Neural cell (in vitro differentiated cells): ENCODE results near the gene APLNR. TPM values are rescaled to one million over a fixed set of nuclear protein-coding genes. Genes with fewer than 3 reads are reported as not detected.

Experiments
- H2AFZ ChIP-seq: fragments of 200-600, 300-800 bp; sonication (generic), shearing (Covaris generic); 2 replicates; pipeline ENCODE4 v1.6.0; 2014; ENCODE audit warnings: low read depth, mild to moderate bottlenecking, antibody characterized with exemption, low read length, moderate library complexity
- H3F3A ChIP-seq: fragments of 200-600 bp; shearing (Covaris generic); 2 replicates; pipeline ENCODE4 v1.6.1; 2016; ENCODE audit warnings: mild to moderate bottlenecking, moderate library complexity, mixed read lengths, antibody characterized with exemption, low read length; ENCODE audit not compliant: insufficient read depth, poor library complexity, severe bottlenecking
- H3K27ac ChIP-seq: fragments of 200-600, 300-800 bp; sonication (generic), shearing (Covaris generic); 2 replicates; pipeline ENCODE4 v1.5.1; 2014; ENCODE audit warnings: mild to moderate bottlenecking, low read length, moderate library complexity
- H3K27me3 ChIP-seq: fragments of 300-800, 200-600 bp; sonication (generic), shearing (Covaris generic); 2 replicates; pipeline ENCODE4 v1.6.0; 2014; ENCODE audit warnings: mild to moderate bottlenecking, low read depth, low read length, moderate library complexity; ENCODE audit not compliant: insufficient read depth
- H3K36me3 ChIP-seq: fragments of 300-800, 200-600 bp; sonication (generic), shearing (Covaris generic); 2 replicates; pipeline ENCODE4 v1.5.1; 2014; ENCODE audit warnings: mild to moderate bottlenecking, antibody characterized with exemption, low read length, moderate library complexity; ENCODE audit not compliant: insufficient read depth
- H3K4me2 ChIP-seq: fragments of 300-800, 200-600 bp; sonication (generic), shearing (Covaris generic); 2 replicates; pipeline ENCODE4 v1.6.0; 2014; ENCODE audit warnings: mild to moderate bottlenecking, low read length
- H3K4me3 ChIP-seq: fragments of 300-800, 200-600 bp; sonication (generic), shearing (Covaris generic); 2 replicates; pipeline ENCODE4 v1.5.1; 2014; ENCODE audit warnings: mild to moderate bottlenecking, low read length, moderate library complexity
- H3K79me2 ChIP-seq: fragments of 200-600 bp; shearing (Covaris generic); replicated peaks from 2 replicates; pipeline ENCODE4 v1.6.0; 2014; ENCODE audit warnings: mild to moderate bottlenecking, low read length, moderate library complexity; ENCODE audit not compliant: insufficient read depth
- H3K9ac ChIP-seq: fragments of 300-800, 200-600 bp; sonication (generic), shearing (Covaris generic); 2 replicates; pipeline ENCODE4 v1.6.1; 2016; ENCODE audit warnings: mild to moderate bottlenecking, low read length, mixed read lengths
- H3K9me2 ChIP-seq: fragments of 200-600 bp; shearing (Covaris generic); 2 replicates; pipeline ENCODE4 v1.6.1; 2016; ENCODE audit warnings: mild to moderate bottlenecking, low read length, mixed read lengths; ENCODE audit not compliant: insufficient read depth
- H3K9me3 ChIP-seq: fragments of 200-600, 300-800 bp; sonication (generic), shearing (Covaris generic); 2 replicates; pipeline ENCODE4 v1.6.1; 2016; ENCODE audit warnings: mild to moderate bottlenecking, mixed run types, low read length, moderate library complexity, mixed read lengths
- H4K20me1 ChIP-seq: fragments of 200-600 bp; shearing (Covaris generic); 2 replicates; pipeline ENCODE4 v1.6.1; 2016; ENCODE audit warnings: mild to moderate bottlenecking, mixed run types; ENCODE audit not compliant: insufficient read depth
- EP300 ChIP-seq: fragments of 450-650 bp; conservative IDR thresholded peaks from 2 replicates; pipeline ENCODE4 v1.6.1; 2014; ENCODE audit warnings: antibody characterized with exemption, mild to moderate bottlenecking, moderate library complexity; ENCODE audit not compliant: poor library complexity, severe bottlenecking
- EZH2 ChIP-seq: fragments of 200-600, 300-800 bp; shearing (Covaris generic), sonication (generic); IDR thresholded peaks from 2 replicates; pipeline ENCODE4 v1.6.1; 2014; ENCODE audit warnings: antibody characterized with exemption, low read length, borderline replicate concordance, mild to moderate bottlenecking; ENCODE audit not compliant: insufficient read depth, poor library complexity, severe bottlenecking
- MXI1 ChIP-seq: fragments of 450-650 bp; conservative IDR thresholded peaks from 2 replicates; pipeline ENCODE4 v1.6.1; 2014; ENCODE audit warnings: antibody characterized with exemption, mild to moderate bottlenecking; ENCODE audit not compliant: poor library complexity, severe bottlenecking
- POLR2AphosphoS5 ChIP-seq: IDR thresholded peaks from 2 replicates; pipeline ENCODE4 v1.6.1; 2012
- RAD21 ChIP-seq: fragments of 450-650 bp; conservative IDR thresholded peaks from 2 replicates; pipeline ENCODE4 v1.6.1; 2014; ENCODE audit warnings: antibody characterized with exemption, mild to moderate bottlenecking, moderate library complexity
- REST ChIP-seq: IDR thresholded peaks from 2 replicates; pipeline ENCODE4 v1.6.1; 2012; ENCODE audit warnings: borderline replicate concordance
- SMC3 ChIP-seq: fragments of 450-650 bp; conservative IDR thresholded peaks from 2 replicates; pipeline ENCODE4 v1.6.1; 2014; ENCODE audit warnings: antibody characterized with exemption, mild to moderate bottlenecking, moderate library complexity; ENCODE audit not compliant: poor library complexity
- TAF1 ChIP-seq: IDR thresholded peaks from 2 replicates; pipeline ENCODE4 v1.6.1; 2012; ENCODE audit warnings: low read depth
- polyA plus RNA-seq: library from polyadenylated mRNA; depleted of rRNA; stranded (reverse); fragments of >200 nt; gene quantifications from 2 replicates; pipeline ENCODE4 v1.2.3, GENCODE V29; 2014
- TF ChIP-seq, protein P1 (sequence below): fragments of 450-650 bp; IDR thresholded peaks from 2 replicates; pipeline ENCODE4 v1.5.1; 2014; ENCODE audit warnings: antibody characterized with exemption, mild to moderate bottlenecking, moderate library complexity; ENCODE audit not compliant: poor library complexity, severe bottlenecking

The APLNR gene
- polyA plus RNA-seq, 1 donor from 2014 or later: not detected

DNA sequence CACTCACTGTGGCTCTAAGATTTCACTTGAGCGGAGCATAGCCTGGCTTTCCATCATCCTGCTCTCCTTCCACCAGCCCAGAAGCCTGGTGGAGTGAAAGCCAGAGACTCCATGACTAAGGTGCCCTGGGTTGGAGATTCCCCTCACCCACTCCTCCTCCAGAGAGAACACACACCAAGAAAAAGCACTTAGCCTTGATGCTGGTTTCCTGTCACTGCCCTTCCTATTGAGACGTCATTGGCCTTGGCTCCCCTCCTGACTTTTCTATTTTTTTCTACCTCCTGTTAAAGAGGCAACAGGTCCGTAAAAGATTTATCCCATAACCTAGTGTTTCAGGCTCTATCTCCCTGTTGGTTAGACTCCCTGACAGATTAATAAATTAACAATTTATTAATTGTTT is 38.5 kb upstream of the APLNR start:
- Histone ChIP-seq H3F3A (no peaks in the 10 kb centered on the region), H2AFZ (no peak overlapping the region), H3K9me3 (no peaks in the 10 kb centered on the region), H3K36me3 (no peaks in the 10 kb centered on the region), H3K4me2 (no peak overlapping the region), H3K27ac (no peak overlapping the region), H3K9ac (no peak overlapping the region), H3K4me3 (no peak overlapping the region), H3K9me2 (no peaks in the 10 kb centered on the region), H4K20me1 (no peaks in the 10 kb centered on the region), H3K27me3 (no peaks in the 10 kb centered on the region), H3K79me2 (no peaks in the 10 kb centered on the region)
- TF ChIP-seq TAF1 (no peak), EZH2 (no peak), SMC3 (no peak), EP300 (no peak), MXI1 (no peak), RAD21 (no peak), REST (no peak), POLR2AphosphoS5 (no peak)
- TF ChIP-seq, protein P1, sequence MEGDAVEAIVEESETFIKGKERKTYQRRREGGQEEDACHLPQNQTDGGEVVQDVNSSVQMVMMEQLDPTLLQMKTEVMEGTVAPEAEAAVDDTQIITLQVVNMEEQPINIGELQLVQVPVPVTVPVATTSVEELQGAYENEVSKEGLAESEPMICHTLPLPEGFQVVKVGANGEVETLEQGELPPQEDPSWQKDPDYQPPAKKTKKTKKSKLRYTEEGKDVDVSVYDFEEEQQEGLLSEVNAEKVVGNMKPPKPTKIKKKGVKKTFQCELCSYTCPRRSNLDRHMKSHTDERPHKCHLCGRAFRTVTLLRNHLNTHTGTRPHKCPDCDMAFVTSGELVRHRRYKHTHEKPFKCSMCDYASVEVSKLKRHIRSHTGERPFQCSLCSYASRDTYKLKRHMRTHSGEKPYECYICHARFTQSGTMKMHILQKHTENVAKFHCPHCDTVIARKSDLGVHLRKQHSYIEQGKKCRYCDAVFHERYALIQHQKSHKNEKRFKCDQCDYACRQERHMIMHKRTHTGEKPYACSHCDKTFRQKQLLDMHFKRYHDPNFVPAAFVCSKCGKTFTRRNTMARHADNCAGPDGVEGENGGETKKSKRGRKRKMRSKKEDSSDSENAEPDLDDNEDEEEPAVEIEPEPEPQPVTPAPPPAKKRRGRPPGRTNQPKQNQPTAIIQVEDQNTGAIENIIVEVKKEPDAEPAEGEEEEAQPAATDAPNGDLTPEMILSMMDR: no peak

DNA sequence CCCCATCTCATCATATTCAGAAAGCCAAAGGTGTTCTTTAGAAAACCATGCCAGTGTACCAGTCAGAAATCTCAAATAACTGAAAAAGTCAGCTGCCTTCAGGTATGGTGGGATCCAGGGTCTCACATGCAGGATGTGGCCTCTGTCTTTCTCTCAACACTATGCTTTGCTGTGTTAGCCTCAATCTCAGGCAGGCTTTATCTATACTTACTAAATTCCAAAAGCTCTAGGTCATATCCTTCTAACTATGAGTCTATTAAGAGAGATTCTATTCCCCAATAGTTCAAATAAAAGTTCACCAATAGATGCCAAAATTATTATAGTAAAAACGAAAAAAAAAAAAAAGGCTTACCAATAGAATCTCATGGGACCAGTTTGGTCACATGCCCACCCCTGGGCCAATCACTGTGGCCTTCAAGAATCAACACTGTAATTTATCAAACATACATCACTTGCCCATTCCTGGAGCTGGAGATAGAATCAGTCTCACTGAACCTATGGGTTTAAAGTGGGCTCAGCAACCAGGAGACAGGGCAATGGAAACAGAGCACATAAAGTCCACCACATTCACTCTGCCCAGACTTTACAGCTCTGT is 38.0 kb upstream of the APLNR start:
- Histone ChIP-seq H3K79me2 (no peaks in the 10 kb centered on the region), H3K27me3 (no peaks in the 10 kb centered on the region), H3K4me2 (no peak overlapping the region), H3K9me3 (no peaks in the 10 kb centered on the region), H2AFZ (no peak overlapping the region), H3K9me2 (no peaks in the 10 kb centered on the region), H3K27ac (no peak overlapping the region), H3F3A (no peaks in the 10 kb centered on the region), H3K4me3 (no peak overlapping the region), H3K36me3 (no peaks in the 10 kb centered on the region), H3K9ac (no peak overlapping the region), H4K20me1 (no peaks in the 10 kb centered on the region)
- TF ChIP-seq RAD21 (no peak), POLR2AphosphoS5 (no peak), MXI1 (no peak), EZH2 (no peak), EP300 (no peak), TAF1 (no peak), SMC3 (no peak), REST (no peak)
- TF ChIP-seq, protein P1: no peak
